HG02571 (cell line): ENCODE measurements around the gene FMO4.
"Not testable (repeated sequence)": the region's sequence is repeated elsewhere in the genome, so short reads cannot be mapped to it uniquely, and the experiment has no call there.

Source experiments
- ATAC-seq: cut with Tn5 transposase; IDR thresholded peaks from one replicate; pipeline ENCODE4 v1.9.1; 2021; ENCODE audit warnings: mild to moderate bottlenecking, moderate library complexity; ENCODE audit not compliant: unreplicated experiment

The FMO4 gene

GRCh38 chr1:171313835-171314320 lies at the start of gene FMO4:
Gene FMO4 (plus strand): TSS chr1:171314183. CDS start chr1:171319826, 5,643 bp downstream.
- ATAC-seq, result peak; percentile 100

DNA sequence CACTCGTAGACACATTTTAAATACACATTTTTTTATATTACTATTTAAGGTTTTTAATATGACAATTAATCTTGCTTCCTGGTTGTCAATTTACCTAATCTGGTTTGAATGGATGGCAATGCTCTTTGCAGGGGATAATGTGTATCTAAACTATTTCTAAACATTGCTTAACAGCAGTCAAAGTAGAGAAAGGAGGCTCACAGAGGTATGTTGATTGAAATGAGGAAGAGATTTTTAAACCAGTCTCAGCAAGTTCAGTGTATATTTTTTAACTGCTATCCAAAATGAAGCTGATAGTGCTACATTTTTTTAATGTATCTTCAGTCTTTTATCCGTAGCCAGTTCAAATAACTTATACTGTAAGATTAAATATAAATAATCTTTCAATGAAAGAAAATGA lies 48.3 kb upstream of the FMO4 start:
- ATAC-seq, result no peak

DNA sequence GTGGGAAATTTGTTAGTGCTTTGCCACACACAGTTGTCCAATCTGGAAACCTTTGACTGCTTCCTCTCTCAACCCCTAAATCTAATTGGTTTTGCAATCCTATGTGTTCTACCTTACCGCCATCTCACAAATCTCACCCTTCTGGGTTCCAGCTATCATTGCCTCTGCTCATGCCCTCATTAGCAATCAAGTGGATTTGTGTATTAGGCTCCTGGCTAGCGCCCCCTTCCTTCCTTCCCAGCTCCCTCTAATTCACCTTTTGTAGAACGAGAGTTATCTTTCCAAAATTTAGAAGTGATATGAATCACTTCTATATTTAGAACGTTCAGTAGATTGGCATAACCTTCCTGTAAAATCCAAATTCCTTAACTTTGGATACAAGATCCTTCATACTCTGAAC lies 47.1 kb upstream of the FMO4 start:
- ATAC-seq, result no peak

DNA sequence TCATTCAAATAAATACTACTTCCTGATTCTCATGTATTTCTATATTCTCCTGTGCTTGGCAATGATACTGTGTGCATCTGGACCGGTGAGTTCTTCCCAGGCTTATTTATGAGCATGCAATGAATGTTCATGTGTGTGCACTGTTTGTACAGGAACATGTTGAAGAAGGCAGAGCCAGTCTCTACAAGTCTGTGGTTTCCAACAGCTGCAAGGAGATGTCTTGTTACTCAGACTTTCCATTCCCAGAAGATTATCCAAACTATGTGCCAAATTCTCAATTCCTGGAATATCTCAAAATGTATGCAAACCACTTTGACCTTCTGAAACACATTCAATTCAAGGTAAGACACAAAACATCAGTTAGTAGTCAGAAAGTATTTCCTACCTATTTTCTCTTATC lies 46.6 kb upstream of the FMO4 start:
- no peak for ATAC-seq

GRCh38 chr1:171270806-171271205 lies 43.2 kb upstream of the FMO4 start:
- no peak for ATAC-seq

- no peak for ATAC-seq
These were observed 36.4 kb upstream of the FMO4 start for GRCh38 chr1:171277534-171277933.

DNA sequence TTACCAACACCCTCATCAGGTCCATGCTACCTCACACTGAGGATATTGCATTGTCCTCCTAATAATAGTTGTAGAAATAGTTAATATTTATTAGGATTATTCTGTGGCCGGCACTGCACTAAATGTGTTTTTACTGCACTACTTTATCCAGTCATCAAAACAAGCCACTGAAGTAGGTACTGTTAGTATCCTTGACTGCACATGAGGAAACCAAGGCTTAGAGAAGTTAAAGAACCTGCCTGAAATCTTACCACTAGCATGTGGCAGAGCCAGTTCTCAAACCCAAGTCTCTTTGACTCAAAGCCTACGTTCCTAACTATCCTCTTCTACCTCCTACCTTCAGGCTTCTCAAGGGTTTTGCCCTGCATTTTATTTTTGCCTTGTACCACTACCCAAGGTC lies 34.7 kb upstream of the FMO4 start:
- ATAC-seq, result no peak

DNA sequence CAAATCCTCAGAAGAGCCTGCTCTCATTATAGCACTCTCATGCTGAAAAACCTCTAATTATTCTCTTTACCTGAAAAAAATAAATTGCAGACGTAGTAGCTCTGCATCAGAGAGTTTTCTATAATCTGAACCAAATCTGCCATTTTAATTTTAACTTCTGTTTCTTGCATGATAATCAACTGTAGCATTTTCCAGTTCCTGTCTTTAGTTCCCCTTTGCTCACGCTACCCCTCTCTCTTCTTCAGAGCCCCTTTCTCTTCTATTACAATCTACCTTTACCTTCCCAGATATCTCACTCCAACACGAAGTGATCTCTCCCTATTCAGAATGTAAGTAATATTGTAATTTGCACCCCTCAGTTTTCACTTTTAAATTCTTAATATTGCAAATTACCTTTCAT lies 34.3 kb upstream of the FMO4 start:
- ATAC-seq, result no peak

DNA sequence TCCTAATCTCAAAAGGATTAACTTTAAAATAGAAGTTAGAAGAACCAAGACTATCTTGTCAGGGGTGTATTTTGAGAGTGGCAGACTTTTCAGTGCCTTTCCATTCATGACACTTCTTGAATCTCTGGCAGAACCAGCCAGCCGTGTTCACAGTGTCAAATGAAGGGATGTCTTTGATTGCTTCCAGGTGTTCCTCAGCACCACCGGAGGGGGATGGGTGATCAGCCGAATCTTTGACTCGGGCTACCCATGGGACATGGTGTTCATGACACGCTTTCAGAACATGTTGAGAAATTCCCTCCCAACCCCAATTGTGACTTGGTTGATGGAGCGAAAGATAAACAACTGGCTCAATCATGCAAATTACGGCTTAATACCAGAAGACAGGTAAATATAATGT lies 33.4 kb upstream of the FMO4 start:
- no peak for ATAC-seq

DNA sequence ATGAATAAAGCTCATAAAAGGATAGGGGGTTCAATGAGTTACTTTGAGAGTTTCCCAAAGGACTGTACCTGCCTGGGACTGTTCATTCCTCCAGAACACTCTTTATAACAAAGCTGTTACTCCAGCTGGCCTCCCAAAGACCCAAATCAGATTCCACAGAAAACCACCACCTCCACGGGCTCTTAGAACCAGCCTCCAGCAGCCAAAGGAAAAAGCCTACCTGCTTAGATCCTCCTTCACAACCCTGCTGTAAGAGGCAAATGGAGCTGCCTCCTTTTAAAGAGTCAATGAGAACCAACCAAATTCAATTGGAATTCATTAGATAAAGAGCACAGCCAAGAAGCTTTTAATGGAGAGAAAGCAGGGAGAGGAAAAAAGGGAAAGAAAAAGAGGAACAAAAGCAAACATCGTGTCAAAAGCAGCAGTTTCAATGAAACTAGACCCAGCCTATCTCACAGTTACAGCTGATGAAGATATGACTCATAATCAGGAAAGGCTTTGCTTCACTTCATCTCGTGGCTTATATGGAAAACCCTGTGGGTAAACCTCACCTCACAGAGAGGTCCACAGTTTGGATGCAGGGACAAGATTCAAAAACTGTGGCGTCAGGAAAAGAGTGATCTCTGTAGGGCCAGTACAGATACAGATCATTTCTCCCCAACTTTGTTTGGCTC lies 27.8 kb upstream of the FMO4 start:
- ATAC-seq, result no peak

GRCh38 chr1:171290621-171291020 lies 23.4 kb upstream of the FMO4 start:
- ATAC-seq, result no peak

- ATAC-seq, result no peak
These were observed 21.2 kb upstream of the FMO4 start for GRCh38 chr1:171292799-171293198.

DNA sequence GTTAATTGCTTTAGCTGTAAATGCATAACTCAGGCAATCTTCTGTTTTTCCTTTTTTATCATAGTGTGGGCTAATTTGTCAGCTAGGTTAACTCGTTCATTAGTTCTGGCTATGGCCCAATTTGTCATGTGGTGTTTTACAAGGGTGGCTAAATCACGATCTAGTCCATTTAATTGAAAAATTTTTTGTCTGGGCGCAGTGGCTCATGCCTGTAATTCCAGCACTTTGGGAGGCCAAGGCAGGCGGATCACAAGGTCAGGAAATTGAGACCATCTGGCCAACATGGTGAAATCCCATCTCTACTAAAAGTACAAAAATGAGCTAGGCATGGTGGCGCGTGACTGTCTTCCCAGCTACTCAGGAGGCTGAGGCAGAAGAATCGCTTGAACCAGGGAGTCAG lies 18.6 kb upstream of the FMO4 start:
- not testable (repeated sequence) for ATAC-seq

GRCh38 chr1:171295821-171296220 lies 18.2 kb upstream of the FMO4 start:
- ATAC-seq, result no peak

DNA sequence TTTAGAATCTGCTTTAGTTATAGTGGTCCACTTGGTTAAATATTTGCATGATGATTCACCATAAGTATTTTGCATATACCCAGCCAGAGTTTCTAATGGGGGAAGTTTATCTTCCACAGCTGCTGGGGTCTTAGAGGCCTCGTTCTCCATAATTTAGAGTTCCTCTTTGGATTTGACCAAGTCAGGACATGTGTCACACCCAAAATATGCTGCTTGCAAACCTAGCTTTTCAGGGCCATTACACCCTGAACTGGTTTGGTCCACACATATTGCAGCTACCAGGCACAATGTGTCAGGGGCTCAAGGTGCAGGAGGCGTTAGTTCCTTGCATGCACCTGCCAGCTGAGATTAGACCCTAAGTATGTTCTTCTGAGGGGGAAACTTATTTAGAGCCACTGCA lies 17.1 kb upstream of the FMO4 start:
- no peak for ATAC-seq

GRCh38 chr1:171298696-171299095 lies 15.3 kb upstream of the FMO4 start:
- no peak for ATAC-seq

GRCh38 chr1:171299342-171299741 lies 14.6 kb upstream of the FMO4 start:
- ATAC-seq, result no peak

DNA sequence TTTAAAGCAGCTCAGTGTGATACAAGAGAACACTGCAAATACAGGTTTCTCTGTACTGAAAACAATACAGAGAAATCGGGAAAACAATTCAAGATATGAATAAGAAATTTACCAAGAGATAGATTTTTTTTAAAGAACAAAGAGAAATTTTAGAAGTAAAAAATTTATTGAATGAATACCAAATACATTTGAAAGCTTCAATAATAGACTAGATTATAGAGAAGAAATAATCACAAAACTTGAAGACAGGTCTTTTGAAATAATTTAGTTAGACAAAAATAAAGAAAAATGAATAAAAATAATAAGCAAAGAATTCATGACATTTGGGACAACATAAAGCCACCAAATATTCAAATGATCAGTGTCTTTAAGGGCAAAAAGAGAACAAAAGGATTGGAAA lies 13.6 kb upstream of the FMO4 start:
- ATAC-seq, result no peak

GRCh38 chr1:171310661-171311087 lies 3.3 kb upstream of the FMO4 start:
- no peak for ATAC-seq

DNA sequence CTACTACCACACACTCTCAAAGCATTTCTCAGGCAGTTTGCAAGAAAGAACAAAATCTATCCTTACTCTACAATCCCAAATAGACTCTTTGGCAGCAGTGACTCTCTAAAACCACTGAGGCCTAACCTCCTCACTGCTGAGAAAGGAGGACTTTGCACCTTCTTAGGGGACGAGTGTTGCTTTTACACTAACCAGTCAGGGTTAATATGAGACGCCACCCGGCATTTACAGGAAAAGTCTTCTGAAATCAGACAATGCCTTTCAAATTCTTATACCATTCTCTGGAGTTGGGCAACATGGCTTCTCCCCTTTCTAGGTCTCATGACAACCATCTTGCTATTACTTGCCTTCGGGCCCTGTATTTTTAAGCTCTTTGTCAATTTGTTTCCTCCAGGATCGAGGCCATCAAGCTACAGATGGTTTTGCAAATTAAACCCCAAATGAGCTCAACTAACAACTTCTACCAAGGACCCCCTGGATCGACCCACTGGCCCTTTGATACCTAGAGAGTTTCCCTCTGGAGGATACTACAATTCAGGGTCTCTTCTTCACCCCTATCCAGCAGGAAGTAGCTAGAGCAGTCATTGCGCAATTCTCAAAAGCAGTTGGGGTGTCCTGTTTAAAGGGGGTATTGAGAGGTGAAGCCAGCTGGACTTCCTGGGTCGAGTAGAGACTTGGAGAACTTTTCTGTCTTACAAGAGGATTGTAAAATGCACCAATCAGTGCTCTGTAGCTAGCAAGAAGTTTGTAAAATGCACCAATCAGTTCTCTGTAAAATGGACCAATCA lies 2.0 kb upstream of the FMO4 start:
- no peak for ATAC-seq

GRCh38 chr1:171313319-171313834 lies 606 bp upstream of the FMO4 start:
- peak; percentile 41 for ATAC-seq

GRCh38 chr1:171329251-171329650 lies 15.3 kb downstream of the FMO4 start:
- no peak for ATAC-seq
